Fibroblast of peridontal ligament (primary cell): Measurements from ENCODE around the gene SELENOW.
"Not testable (repeated sequence)": the region's sequence is repeated elsewhere in the genome, so short reads cannot be mapped to it uniquely, and the experiment has no call there.

Experiments used
- DNase-seq: peaks from one replicate; pipeline ENCODE4 v3.0.0-alpha.2; 2010; ENCODE audit errors: extremely low read depth

The SELENOW gene

GRCh38 chr19:47781590-47782262, 3.2 kb downstream of the SELENOW start:
- DNase-seq = peak; percentile 33

- no peak for DNase-seq
These were observed 8.1 kb downstream of the SELENOW start for GRCh38 chr19:47786566-47786965.

GRCh38 chr19:47787307-47787706, 8.8 kb downstream of the SELENOW start:
- not testable (repeated sequence) for DNase-seq

GRCh38 chr19:47789811-47790210, 11.3 kb downstream of the SELENOW start:
- not testable (repeated sequence) for DNase-seq

- DNase-seq = peak; percentile 55
These were observed 11.9 kb downstream of the SELENOW start for GRCh38 chr19:47790398-47790814.

GRCh38 chr19:47792616-47793015, 14.1 kb downstream of the SELENOW start:
- no peak for DNase-seq

GRCh38 chr19:47794526-47794925, 16.0 kb downstream of the SELENOW start:
- no peak for DNase-seq

GRCh38 chr19:47796785-47797184, 18.3 kb downstream of the SELENOW start:
- DNase-seq = no peak

GRCh38 chr19:47797996-47798903, 19.7 kb downstream of the SELENOW start:
- no peak for DNase-seq

GRCh38 chr19:47798904-47799266, 20.4 kb downstream of the SELENOW start:
- DNase-seq = no peak

- no peak for DNase-seq
These were observed 22.8 kb downstream of the SELENOW start for GRCh38 chr19:47801270-47801669.

- no peak for DNase-seq
These were observed 24.1 kb downstream of the SELENOW start for GRCh38 chr19:47802521-47803043.

- not testable (repeated sequence) for DNase-seq
These were observed 24.6 kb downstream of the SELENOW start for GRCh38 chr19:47803148-47803547.

GRCh38 chr19:47803671-47804070, 25.2 kb downstream of the SELENOW start:
- not testable (repeated sequence) for DNase-seq

- DNase-seq = not testable (repeated sequence)
These were observed 25.9 kb downstream of the SELENOW start, which contains the start of gene TPRX1 for GRCh38 chr19:47804451-47804850. TSS of gene TPRX1 (minus strand) at chr19:47804551. CDS start at chr19:47804539, 12 bp downstream.

GRCh38 chr19:47805313-47805712, 26.8 kb downstream of the SELENOW start:
- no peak for DNase-seq

- DNase-seq = no peak
These were observed 27.9 kb downstream of the SELENOW start for GRCh38 chr19:47806435-47806834.

GRCh38 chr19:47813304-47813994, 34.9 kb downstream of the SELENOW start:
- DNase-seq = peak; percentile 12

GRCh38 chr19:47813995-47814328, 35.5 kb downstream of the SELENOW start:
- no peak for DNase-seq

GRCh38 chr19:47816270-47816669, 37.8 kb downstream of the SELENOW start:
- DNase-seq = not testable (repeated sequence)

- not testable (repeated sequence) for DNase-seq
These were observed 39.7 kb downstream of the SELENOW start for GRCh38 chr19:47818221-47818620.

GRCh38 chr19:47819858-47820257, 41.4 kb downstream of the SELENOW start:
- DNase-seq = no peak
